Neural progenitor cell (in vitro differentiated cells): ENCODE data around the gene STK38.

Experiments
- EZH2 ChIP-seq: fragments of 200-600 bp; sonication (generic); IDR thresholded peaks from 2 replicates; pipeline ENCODE4 v1.6.1; 2017; ENCODE audit warnings: antibody characterized with exemption, mild to moderate bottlenecking, moderate library complexity
- EZH2phosphoT487 ChIP-seq: fragments of 200-600 bp; sonication (generic); IDR thresholded peaks from 2 replicates; pipeline ENCODE4 v1.6.1; 2017; ENCODE audit warnings: antibody characterized with exemption
- TF ChIP-seq, protein P1 (sequence below): fragments of 200-600 bp; sonication (generic); IDR thresholded peaks from 2 replicates; pipeline ENCODE4 v1.5.1; 2017; ENCODE audit warnings: antibody characterized with exemption, mild to moderate bottlenecking

DNA sequence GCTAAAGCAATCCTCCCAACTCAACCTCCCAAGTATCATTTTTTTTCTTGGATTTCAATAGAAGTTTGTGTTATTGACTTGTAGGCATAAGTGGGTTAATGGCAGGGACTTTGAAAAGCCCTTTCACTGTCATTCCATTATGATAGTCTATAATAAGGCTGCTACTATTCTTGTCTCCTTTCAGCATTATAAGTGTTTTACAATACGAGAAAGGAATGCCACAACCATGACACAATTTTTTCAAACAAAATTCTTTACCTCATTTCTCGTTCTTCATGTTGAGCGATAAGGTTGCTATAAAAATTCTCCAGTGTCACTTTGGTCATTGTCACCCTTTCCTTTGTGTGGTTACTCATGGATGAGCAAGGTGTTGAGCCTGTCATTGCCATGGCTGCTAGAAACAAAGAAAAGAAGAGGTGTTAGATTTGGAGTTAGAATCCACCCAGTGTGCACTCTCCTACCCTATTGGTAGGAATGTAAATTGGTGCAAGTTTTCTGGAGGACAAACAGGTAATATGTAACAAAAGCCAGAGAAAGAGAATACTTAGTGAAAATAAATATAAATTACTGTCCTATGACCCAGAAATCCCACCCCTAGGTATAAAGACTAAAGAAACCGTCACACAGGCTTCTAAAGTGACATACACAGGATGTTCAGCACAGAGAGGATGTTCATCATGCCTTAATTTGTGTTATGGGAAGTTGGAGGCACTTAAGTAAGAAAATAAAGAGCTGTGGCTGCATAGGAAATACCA lies 7.3 kb downstream of the STK38 start:
- TF ChIP-seq EZH2: no peak
- TF ChIP-seq, protein P1, sequence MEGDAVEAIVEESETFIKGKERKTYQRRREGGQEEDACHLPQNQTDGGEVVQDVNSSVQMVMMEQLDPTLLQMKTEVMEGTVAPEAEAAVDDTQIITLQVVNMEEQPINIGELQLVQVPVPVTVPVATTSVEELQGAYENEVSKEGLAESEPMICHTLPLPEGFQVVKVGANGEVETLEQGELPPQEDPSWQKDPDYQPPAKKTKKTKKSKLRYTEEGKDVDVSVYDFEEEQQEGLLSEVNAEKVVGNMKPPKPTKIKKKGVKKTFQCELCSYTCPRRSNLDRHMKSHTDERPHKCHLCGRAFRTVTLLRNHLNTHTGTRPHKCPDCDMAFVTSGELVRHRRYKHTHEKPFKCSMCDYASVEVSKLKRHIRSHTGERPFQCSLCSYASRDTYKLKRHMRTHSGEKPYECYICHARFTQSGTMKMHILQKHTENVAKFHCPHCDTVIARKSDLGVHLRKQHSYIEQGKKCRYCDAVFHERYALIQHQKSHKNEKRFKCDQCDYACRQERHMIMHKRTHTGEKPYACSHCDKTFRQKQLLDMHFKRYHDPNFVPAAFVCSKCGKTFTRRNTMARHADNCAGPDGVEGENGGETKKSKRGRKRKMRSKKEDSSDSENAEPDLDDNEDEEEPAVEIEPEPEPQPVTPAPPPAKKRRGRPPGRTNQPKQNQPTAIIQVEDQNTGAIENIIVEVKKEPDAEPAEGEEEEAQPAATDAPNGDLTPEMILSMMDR: no peak
- TF ChIP-seq EZH2phosphoT487: no peak
